ENCODE measurements around the gene SLC22A5.

Gene SLC22A5

GRCh38 chr5:132424167-132424880 lies 54.8 kb downstream of the SLC22A5 start:
- Histone ChIP-seq H3K9me3 (ENCODE audit: control insufficient read depth in 1 of 2, low read length in 2 of 2) (no peaks in the 10 kb centered on the region), H3K27ac (ENCODE audit: low read length) (peak overlapping the region; percentile 92), H3K27me3 (ENCODE audit: low read depth, low read length) (no peaks in the 10 kb centered on the region), H3K4me1 (ENCODE audit: control insufficient read depth in 1 of 2, insufficient read depth in 2 of 2, low read length in 2 of 2) (peaks cover 87 to 91% of the 10 kb centered on the region in 2 donors), H3K36me3 (ENCODE audit: control insufficient read depth in 1 of 2, insufficient read depth in 2 of 2, low read length in 2 of 2) (peaks cover 3 to 15% of the 10 kb centered on the region in 2 donors), H3K4me3 (ENCODE audit: low read depth in 1 of 2, low read length in 2 of 2) (peak overlapping the region in 1 of 2 donors; percentile 15)

- H3K27me3 ChIP-seq (ENCODE audit: low read depth, low read length) = no peaks in the 10 kb centered on the region
- peak overlapping the region; percentile 92 for H3K27ac ChIP-seq (ENCODE audit: low read length)
- H3K4me3 ChIP-seq (ENCODE audit: low read depth in 1 of 2, low read length in 2 of 2) = peak overlapping the region in 1 of 2 donors; percentile 47
- H3K4me1 ChIP-seq (ENCODE audit: control insufficient read depth in 1 of 2, insufficient read depth in 2 of 2, low read length in 2 of 2) = peaks cover 91% of the 10 kb centered on the region in 2 donors
- H3K36me3 ChIP-seq (ENCODE audit: control insufficient read depth in 1 of 2, insufficient read depth in 2 of 2, low read length in 2 of 2) = peaks cover 0 to 12% of the 10 kb centered on the region in 2 donors
- H3K9me3 ChIP-seq (ENCODE audit: control insufficient read depth in 1 of 2, low read length in 2 of 2) = no peaks in the 10 kb centered on the region
Measured at GRCh38 chr5:132425009-132425937, 55.8 kb downstream of the SLC22A5 start.

- no peaks in the 10 kb centered on the region for H3K9me3 ChIP-seq (ENCODE audit: control insufficient read depth in 1 of 2, low read length in 2 of 2)
- H3K4me1 ChIP-seq (ENCODE audit: control insufficient read depth in 1 of 2, insufficient read depth in 2 of 2, low read length in 2 of 2) = peaks cover 85 to 86% of the 10 kb centered on the region in 2 donors
- peaks cover 0 to 13% of the 10 kb centered on the region in 2 donors for H3K36me3 ChIP-seq (ENCODE audit: control insufficient read depth in 1 of 2, insufficient read depth in 2 of 2, low read length in 2 of 2)
- peak overlapping the region; percentile 92 for H3K27ac ChIP-seq (ENCODE audit: low read length)
- no peaks in the 10 kb centered on the region for H3K27me3 ChIP-seq (ENCODE audit: low read depth, low read length)
- H3K4me3 ChIP-seq (ENCODE audit: low read depth in 1 of 2, low read length in 2 of 2) = peak overlapping the region; percentile 26 to 47
Measured at GRCh38 chr5:132425975-132426524, 56.5 kb downstream of the SLC22A5 start.

DNA sequence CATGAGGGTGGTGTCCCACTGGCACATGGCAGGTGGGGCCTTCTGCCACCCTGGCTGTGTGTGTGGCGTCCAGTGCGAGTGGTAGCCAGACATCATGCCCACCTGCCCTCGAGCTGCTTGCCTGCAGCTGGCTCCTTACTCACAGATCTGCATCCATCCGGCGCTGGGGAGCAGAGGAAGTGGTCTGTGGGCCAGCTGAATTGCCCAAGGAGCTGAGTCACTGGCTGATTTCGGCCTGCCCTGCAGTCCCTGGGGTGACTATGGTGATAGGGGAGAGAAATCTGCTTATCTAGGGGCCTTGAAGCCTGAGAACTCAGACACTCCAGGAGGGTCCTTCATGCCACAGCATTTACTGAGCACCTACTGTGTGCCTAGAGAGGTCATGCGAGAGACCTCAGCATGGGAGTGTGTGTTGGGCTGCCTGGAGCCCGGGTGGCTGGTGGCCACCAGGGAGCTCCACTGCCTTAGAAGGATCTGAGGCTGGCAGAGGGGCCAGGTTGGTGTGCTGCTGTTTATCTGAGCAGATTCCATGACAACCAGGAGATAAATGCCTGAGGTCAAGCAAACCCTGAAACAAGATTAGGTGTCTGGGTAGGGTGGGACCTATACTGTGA lies 57.1 kb downstream of the SLC22A5 start:
- H3K4me3 ChIP-seq (ENCODE audit: low read depth in 1 of 2, low read length in 2 of 2) = peak overlapping the region; percentile 26 to 47
- H3K4me1 ChIP-seq (ENCODE audit: control insufficient read depth in 1 of 2, insufficient read depth in 2 of 2, low read length in 2 of 2) = peaks cover 80% of the 10 kb centered on the region in 2 donors
- no peaks in the 10 kb centered on the region for H3K27me3 ChIP-seq (ENCODE audit: low read depth, low read length)

DNA sequence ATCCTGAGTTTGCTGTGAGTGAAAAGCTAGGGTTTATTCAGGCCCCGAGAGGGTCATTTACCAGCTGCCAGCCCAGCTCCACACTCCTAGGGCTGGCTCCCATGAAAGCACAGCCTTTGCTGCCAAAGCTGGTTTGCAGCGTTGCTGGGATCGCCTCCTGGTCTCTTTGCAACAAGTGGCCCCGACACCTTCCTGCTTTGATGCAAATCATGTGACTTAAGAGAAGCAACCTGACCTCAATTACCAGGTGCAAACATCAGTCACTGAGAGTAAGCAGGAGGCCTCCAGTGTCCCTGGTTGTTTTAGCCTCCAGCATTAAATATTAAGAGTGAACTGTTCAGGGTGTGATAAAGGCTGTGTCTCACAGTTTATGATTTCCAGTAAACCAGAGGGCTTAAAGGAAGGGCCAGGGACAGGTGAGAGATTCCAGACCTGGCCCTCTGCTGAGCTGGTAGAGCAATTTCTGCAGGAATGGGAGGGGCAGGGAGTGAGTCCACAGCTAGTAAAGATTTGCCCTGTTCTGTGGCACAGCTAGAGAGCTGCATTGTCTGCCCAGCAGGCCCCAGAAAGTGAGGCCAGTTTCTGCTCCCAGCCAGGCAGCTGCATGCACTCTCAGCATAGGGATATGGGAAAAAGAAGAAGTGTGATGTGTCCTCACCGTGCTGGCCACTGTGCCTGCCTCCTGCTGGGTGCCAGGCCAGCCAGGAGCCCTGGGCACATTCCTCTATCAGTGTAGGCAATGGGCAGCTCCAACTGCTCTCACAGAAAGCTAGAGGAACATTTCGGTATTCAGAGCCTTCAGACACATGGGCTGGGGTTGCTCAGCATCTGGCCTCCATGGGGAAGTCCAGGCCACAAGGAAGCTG lies 58.0 kb downstream of the SLC22A5 start:
- peak overlapping the region; percentile 92 for H3K27ac ChIP-seq (ENCODE audit: low read length)
- H3K27me3 ChIP-seq (ENCODE audit: low read depth, low read length) = no peaks in the 10 kb centered on the region
- H3K36me3 ChIP-seq (ENCODE audit: control insufficient read depth in 1 of 2, insufficient read depth in 2 of 2, low read length in 2 of 2) = peaks cover 0 to 13% of the 10 kb centered on the region in 2 donors
- no peaks in the 10 kb centered on the region for H3K9me3 ChIP-seq (ENCODE audit: control insufficient read depth in 1 of 2, low read length in 2 of 2)
- H3K4me3 ChIP-seq (ENCODE audit: low read depth in 1 of 2, low read length in 2 of 2) = peak overlapping the region in 1 of 2 donors; percentile 47
- peaks cover 71 to 78% of the 10 kb centered on the region in 2 donors for H3K4me1 ChIP-seq (ENCODE audit: control insufficient read depth in 1 of 2, insufficient read depth in 2 of 2, low read length in 2 of 2)

More for the DNA sequence above, 57.1 kb downstream of the SLC22A5 start:
- peak overlapping the region; percentile 92 for H3K27ac ChIP-seq (ENCODE audit: low read length)
- peaks cover 0 to 13% of the 10 kb centered on the region in 2 donors for H3K36me3 ChIP-seq (ENCODE audit: control insufficient read depth in 1 of 2, insufficient read depth in 2 of 2, low read length in 2 of 2)
- H3K9me3 ChIP-seq (ENCODE audit: control insufficient read depth in 1 of 2, low read length in 2 of 2) = no peaks in the 10 kb centered on the region

DNA sequence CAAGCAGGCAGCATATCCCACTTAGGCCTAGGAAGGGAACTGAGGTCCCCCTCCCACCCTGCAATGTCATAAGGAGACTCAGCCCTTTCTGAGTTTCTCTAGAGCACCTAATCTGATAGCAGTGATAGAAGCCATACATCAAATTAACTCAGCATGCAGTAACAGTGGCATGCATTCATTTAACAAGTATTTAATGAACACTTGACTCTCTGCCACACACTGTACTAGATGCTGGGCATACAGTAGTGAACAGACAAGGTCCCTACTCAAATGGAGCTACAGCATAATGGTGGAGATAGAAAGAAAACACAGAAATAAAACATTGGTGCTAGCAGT lies 58.6 kb downstream of the SLC22A5 start:
- Histone ChIP-seq H3K4me3 (ENCODE audit: low read depth in 1 of 2, low read length in 2 of 2) (no peak overlapping the region), H3K4me1 (ENCODE audit: control insufficient read depth in 1 of 2, insufficient read depth in 2 of 2, low read length in 2 of 2) (peaks cover 65 to 77% of the 10 kb centered on the region in 2 donors), H3K27ac (ENCODE audit: low read length) (peak overlapping the region; percentile 92), H3K9me3 (ENCODE audit: control insufficient read depth in 1 of 2, low read length in 2 of 2) (no peaks in the 10 kb centered on the region), H3K27me3 (ENCODE audit: low read depth, low read length) (no peaks in the 10 kb centered on the region), H3K36me3 (ENCODE audit: control insufficient read depth in 1 of 2, insufficient read depth in 2 of 2, low read length in 2 of 2) (peaks cover 0 to 13% of the 10 kb centered on the region in 2 donors)

DNA sequence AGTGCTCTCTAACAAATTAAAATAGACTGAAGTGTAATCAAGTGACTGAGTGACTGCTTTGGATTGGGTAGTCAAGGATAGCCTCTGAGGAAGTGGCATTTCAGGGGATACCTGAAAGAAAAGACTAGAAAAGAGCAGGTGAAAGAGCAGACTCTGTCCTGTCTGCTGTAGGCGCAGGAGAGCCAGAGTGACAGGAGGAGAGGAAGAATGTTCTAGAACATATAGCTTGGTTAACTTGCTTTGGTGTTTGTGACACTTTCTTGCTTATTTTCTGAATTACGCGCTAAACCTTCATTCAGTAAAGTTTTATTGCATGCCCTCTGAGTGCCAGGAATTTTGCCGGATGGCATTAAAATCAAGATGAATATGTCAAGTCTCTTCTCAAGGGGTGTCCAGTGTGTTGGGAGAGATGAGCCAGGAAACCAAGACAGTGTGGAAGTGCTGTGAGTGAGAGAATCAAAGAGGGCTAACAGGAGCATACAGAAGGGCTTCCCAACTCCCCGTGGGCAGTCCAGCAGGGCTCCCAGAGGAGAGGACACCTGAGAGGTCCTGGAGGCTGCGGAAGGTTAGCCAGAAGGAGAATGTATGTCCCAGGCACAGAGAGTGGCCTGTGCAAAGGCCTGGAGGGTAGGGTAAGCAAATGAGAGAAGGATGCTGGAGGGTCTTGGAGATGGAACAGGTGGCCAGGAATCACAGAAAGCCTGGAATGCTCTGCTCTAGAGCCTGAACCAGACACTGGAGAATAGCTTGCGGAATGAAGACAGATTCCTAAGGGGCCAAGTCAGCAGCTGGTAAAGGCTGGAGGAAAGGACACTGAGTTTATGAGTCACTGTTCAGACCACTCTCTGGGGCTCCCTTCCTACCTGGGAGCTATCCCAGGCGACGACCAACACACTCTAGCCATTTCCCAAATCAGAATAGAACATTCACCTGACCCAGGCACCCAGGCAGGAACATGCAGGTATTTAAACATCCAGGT lies 59.3 kb downstream of the SLC22A5 start:
- Histone ChIP-seq H3K36me3 (ENCODE audit: control insufficient read depth in 1 of 2, insufficient read depth in 2 of 2, low read length in 2 of 2) (peaks cover 0 to 8% of the 10 kb centered on the region in 2 donors), H3K27ac (ENCODE audit: low read length) (peak overlapping the region; percentile 92), H3K4me3 (ENCODE audit: low read depth in 1 of 2, low read length in 2 of 2) (peak overlapping the region in 1 of 2 donors; percentile 26), H3K4me1 (ENCODE audit: control insufficient read depth in 1 of 2, insufficient read depth in 2 of 2, low read length in 2 of 2) (peaks cover 61 to 71% of the 10 kb centered on the region in 2 donors), H3K9me3 (ENCODE audit: control insufficient read depth in 1 of 2, low read length in 2 of 2) (no peaks in the 10 kb centered on the region), H3K27me3 (ENCODE audit: low read depth, low read length) (no peaks in the 10 kb centered on the region)

GRCh38 chr5:132429463-132430440 lies 60.2 kb downstream of the SLC22A5 start:
- Histone ChIP-seq H3K9me3 (ENCODE audit: control insufficient read depth in 1 of 2, low read length in 2 of 2) (no peaks in the 10 kb centered on the region), H3K36me3 (ENCODE audit: control insufficient read depth in 1 of 2, insufficient read depth in 2 of 2, low read length in 2 of 2) (peaks cover 0 to 7% of the 10 kb centered on the region in 2 donors), H3K27ac (ENCODE audit: low read length) (peak overlapping the region; percentile 92), H3K4me1 (ENCODE audit: control insufficient read depth in 1 of 2, insufficient read depth in 2 of 2, low read length in 2 of 2) (peaks cover 67 to 70% of the 10 kb centered on the region in 2 donors), H3K27me3 (ENCODE audit: low read depth, low read length) (no peaks in the 10 kb centered on the region), H3K4me3 (ENCODE audit: low read depth in 1 of 2, low read length in 2 of 2) (no peak overlapping the region)

DNA sequence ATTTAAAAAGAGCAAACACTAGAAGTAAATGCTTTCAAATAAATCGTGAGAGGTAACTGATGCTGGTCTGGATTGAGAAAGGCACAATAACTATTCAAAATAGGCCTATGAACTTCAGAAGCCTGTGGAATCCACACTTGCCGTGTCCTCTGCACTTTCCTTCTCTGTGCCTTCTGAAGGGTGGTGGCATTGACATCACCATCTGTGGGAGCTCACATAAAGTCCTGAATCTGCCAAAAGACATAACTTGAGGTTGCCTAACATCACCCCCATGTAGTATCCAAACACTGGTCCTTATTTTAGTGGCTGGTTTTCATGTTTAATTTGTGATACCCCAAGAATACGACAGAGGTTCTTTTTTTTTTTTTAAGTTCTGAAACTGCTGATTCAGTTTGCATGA lies 61.2 kb downstream of the SLC22A5 start:
- no peaks in the 10 kb centered on the region for H3K27me3 ChIP-seq (ENCODE audit: low read depth, low read length)
- peaks cover 67 to 69% of the 10 kb centered on the region in 2 donors for H3K4me1 ChIP-seq (ENCODE audit: control insufficient read depth in 1 of 2, insufficient read depth in 2 of 2, low read length in 2 of 2)
- peaks cover 0 to 12% of the 10 kb centered on the region in 2 donors for H3K36me3 ChIP-seq (ENCODE audit: control insufficient read depth in 1 of 2, insufficient read depth in 2 of 2, low read length in 2 of 2)
- no peak overlapping the region for H3K4me3 ChIP-seq (ENCODE audit: low read depth in 1 of 2, low read length in 2 of 2)
- peak overlapping the region; percentile 32 for H3K27ac ChIP-seq (ENCODE audit: low read length)
- no peaks in the 10 kb centered on the region for H3K9me3 ChIP-seq (ENCODE audit: control insufficient read depth in 1 of 2, low read length in 2 of 2)

Data from muscle layer of duodenum (tissue), 2 donors.